GM18526 (cell line): ENCODE results near the gene SMARCE1.

Experiments used
- POLR2A ChIP-seq: IDR thresholded peaks from 3 replicates; pipeline ENCODE4 v1.6.1; 2011; ENCODE audit not compliant: insufficient read length; ENCODE audit errors: extremely low read depth

Gene SMARCE1

GRCh38 chr17:40618754-40619625 lies 28.6 kb downstream of the SMARCE1 start:
- TF ChIP-seq POLR2A = no peak

- TF ChIP-seq POLR2A = no peak
Observed at GRCh38 chr17:40617678-40618240, 29.9 kb downstream of the SMARCE1 start.

- TF ChIP-seq POLR2A = no peak
Observed at GRCh38 chr17:40616592-40616991, 31.0 kb downstream of the SMARCE1 start.

- no peak for TF ChIP-seq POLR2A
Observed at GRCh38 chr17:40615841-40616476, 31.7 kb downstream of the SMARCE1 start.

GRCh38 chr17:40615068-40615840 lies 32.4 kb downstream of the SMARCE1 start:
- no peak for TF ChIP-seq POLR2A

- TF ChIP-seq POLR2A = no peak
Observed at GRCh38 chr17:40614431-40615067, 33.1 kb downstream of the SMARCE1 start.

GRCh38 chr17:40613467-40614154 lies 34.0 kb downstream of the SMARCE1 start:
- no peak for TF ChIP-seq POLR2A

GRCh38 chr17:40612599-40613244 lies 34.9 kb downstream of the SMARCE1 start:
- TF ChIP-seq POLR2A = no peak

- TF ChIP-seq POLR2A = no peak
Observed at GRCh38 chr17:40611840-40612474, 35.7 kb downstream of the SMARCE1 start.

GRCh38 chr17:40610359-40610758 lies 37.3 kb downstream of the SMARCE1 start:
- no peak for TF ChIP-seq POLR2A

GRCh38 chr17:40608061-40608581 lies 39.5 kb downstream of the SMARCE1 start:
- no peak for TF ChIP-seq POLR2A

GRCh38 chr17:40607641-40608040 lies 40.0 kb downstream of the SMARCE1 start:
- no peak for TF ChIP-seq POLR2A
